ENCODE measurements around the gene PCDHGA1. TPM values are rescaled to one million over a fixed set of nuclear protein-coding genes. Genes with fewer than 3 reads are reported as not detected.
A peak's percentile ranks its signal among the peaks of the same experiment; 100 is the strongest.

Gene PCDHGA1
- total RNA-seq, 4 donors from 2014 or later = 0.65 to 0.97 (median 0.71) TPM

DNA sequence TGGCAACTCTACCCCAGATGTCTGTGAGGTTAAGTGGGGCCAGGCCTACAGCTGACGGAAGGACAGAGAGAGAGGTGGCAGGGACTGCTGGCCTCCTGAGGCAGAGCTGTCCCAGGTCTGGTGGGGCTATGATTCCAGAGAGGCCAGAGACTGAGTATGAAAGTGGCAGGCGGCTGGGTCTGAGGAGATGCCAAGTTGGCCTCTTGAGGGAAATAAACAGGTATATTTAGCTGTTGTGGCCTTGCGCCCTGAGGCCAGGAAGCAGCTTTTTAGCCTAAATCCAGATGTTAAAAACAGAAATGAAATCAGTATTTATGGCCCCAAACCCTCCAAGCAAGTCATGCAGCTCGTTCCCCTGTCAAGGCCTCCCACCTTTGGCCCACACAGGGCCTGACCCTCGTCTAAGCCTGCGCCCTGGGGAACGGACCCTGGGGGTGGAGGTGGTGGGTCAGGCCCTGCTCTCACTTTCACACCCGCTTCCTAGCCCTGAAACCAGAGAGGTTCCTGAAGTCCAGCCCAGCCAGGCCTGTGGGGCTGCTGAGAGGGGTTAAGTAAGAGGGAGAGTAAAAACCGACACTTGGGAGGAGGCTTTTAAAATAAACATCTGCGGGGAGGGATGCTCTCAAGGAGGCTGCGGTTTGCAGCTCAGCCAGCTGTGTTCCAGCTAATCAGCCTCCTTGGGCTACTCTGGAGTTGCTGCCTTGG lies 177.2 kb downstream of the PCDHGA1 start:
- peak overlapping the region in 1 of 4 donors; percentile 5 for H3K4me3 ChIP-seq
- in situ Hi-C loops (cut with MboI; ENCODE audit: low sequenced_read_pairs in 4 of 4) (no loop called here), intact Hi-C loops (cut with DNase I; ENCODE audit: low total_unique reads) (loop anchor here (2.0 kb wide), 2 partner anchors 17 to 31 kb away; no protein-coding TSS in a partner anchor)
- H3K4me1 ChIP-seq = peaks cover 37 to 50% of the 10 kb centered on the region in 2 donors
- H3K27ac ChIP-seq = peak overlapping the region; percentile 84 to 88 (median 86)
- peak; percentile 50 to 52 for ATAC-seq
- peak; percentile 53 to 72 for DNase-seq
- TF ChIP-seq, protein P1, sequence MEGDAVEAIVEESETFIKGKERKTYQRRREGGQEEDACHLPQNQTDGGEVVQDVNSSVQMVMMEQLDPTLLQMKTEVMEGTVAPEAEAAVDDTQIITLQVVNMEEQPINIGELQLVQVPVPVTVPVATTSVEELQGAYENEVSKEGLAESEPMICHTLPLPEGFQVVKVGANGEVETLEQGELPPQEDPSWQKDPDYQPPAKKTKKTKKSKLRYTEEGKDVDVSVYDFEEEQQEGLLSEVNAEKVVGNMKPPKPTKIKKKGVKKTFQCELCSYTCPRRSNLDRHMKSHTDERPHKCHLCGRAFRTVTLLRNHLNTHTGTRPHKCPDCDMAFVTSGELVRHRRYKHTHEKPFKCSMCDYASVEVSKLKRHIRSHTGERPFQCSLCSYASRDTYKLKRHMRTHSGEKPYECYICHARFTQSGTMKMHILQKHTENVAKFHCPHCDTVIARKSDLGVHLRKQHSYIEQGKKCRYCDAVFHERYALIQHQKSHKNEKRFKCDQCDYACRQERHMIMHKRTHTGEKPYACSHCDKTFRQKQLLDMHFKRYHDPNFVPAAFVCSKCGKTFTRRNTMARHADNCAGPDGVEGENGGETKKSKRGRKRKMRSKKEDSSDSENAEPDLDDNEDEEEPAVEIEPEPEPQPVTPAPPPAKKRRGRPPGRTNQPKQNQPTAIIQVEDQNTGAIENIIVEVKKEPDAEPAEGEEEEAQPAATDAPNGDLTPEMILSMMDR (IDR thresholded peaks at IDR 0.05 in 4 of 5, conservative IDR thresholded peaks at IDR 0.05 in 1 of 5) = no peak
- TF ChIP-seq POLR2A (IDR thresholded peaks at IDR 0.05) = peak in 1 of 2 donors; percentile 8
- H3K36me3 ChIP-seq = peaks cover 0 to 11% of the 10 kb centered on the region in 2 donors
- H3K9me3 ChIP-seq = no peaks in the 10 kb centered on the region
- H3K27me3 ChIP-seq = no peaks in the 10 kb centered on the region

DNA sequence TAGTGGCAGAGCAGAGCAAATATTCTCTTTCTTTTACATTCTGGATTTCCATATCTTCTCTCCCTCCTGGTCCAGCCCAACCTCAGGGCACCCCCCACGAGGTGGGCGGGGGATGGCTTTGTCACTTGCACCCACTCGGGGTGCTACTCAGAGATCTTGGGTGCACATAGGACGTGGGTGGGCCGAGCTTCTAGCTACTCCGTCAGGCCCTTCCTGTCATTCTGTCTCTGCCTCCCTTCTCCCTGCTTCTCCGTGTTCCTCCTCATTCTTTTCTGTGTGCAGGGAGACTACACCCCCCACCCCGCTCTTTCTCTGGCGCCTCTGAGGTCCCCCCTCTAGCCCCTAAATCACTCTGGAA lies 178.1 kb downstream of the PCDHGA1 start:
- H3K4me3 ChIP-seq = peak overlapping the region; percentile 31 to 36 (median 32)
- no peak for ATAC-seq

DNA sequence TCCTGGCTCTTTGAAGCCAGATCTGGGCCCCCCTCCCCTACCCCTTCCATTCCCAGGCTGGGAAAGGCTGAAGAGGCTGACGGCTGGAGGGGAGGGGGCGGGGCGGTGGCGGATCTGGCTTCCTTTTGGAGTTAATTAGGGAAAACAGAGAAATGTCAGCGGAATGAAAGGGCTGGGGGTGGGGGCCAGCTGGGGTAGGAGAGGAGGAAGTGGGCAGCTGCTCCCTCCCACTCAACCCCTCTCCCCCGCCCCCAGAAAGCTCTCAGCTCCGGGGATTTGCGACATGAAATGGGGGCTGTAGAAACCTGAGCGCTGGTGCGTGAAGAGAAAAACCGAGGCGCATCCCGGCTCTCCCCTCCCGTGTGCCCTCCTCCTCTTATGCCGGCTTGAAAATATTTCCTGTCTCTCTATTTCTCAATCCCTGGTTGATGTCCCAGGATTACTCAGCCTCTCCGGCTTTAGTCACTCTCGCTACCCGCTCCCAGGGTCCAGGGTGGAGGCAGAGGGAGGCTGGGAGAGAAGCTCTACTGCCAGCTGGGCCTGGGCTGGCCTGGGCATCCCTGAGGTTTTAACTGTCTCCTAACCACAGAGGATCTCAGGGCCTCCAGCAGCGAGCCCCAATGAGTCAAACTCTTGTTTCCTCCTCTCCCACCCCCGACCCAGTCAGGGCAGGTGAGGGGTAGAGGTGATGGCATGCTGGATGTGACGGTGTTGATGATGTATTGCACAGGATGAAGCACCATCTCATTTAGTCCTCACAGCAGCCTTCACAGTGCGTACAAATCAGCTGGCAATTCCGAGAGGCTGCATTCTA lies 178.7 kb downstream of the PCDHGA1 start:
- in situ Hi-C loops (cut with MboI; ENCODE audit: low sequenced_read_pairs in 4 of 4) (no loop called here), intact Hi-C loops (cut with DNase I; ENCODE audit: low total_unique reads) (loop anchor here (2.0 kb wide), 1 partner anchor 16 kb away; no protein-coding TSS in a partner anchor)
- Histone ChIP-seq H3K4me3 (peak overlapping the region; percentile 31 to 36 (median 32)), H3K36me3 (peaks cover 0 to 11% of the 10 kb centered on the region in 2 donors), H3K27me3 (no peaks in the 10 kb centered on the region), H3K9me3 (no peaks in the 10 kb centered on the region), H3K27ac (peak overlapping the region; percentile 84 to 88 (median 86)), H3K4me1 (peaks cover 52 to 58% of the 10 kb centered on the region in 2 donors)
- peak; percentile 48 to 76 for DNase-seq
- TF ChIP-seq, protein P1 (IDR thresholded peaks at IDR 0.05 in 4 of 5, conservative IDR thresholded peaks at IDR 0.05 in 1 of 5) = no peak
- TF ChIP-seq POLR2A (IDR thresholded peaks at IDR 0.05) = peak; percentile 36 to 47
- peak; percentile 43 to 60 for ATAC-seq

More for the DNA sequence above, 178.1 kb downstream of the PCDHGA1 start:
- H3K4me1 ChIP-seq = peaks cover 46 to 58% of the 10 kb centered on the region in 2 donors
- no peak for TF ChIP-seq POLR2A (IDR thresholded peaks at IDR 0.05)
- TF ChIP-seq, protein P1 (IDR thresholded peaks at IDR 0.05 in 4 of 5, conservative IDR thresholded peaks at IDR 0.05 in 1 of 5) = no peak
- no peaks in the 10 kb centered on the region for H3K9me3 ChIP-seq
- intact Hi-C loops (cut with DNase I; ENCODE audit: low total_unique reads) = loop anchor here (2.0 kb wide), 1 partner anchor 16 kb away; no protein-coding TSS in a partner anchor
- no peak for DNase-seq
- H3K36me3 ChIP-seq = peaks cover 0 to 11% of the 10 kb centered on the region in 2 donors
- no peaks in the 10 kb centered on the region for H3K27me3 ChIP-seq
- in situ Hi-C loops (cut with MboI; ENCODE audit: low sequenced_read_pairs in 4 of 4) = no loop called here
- H3K27ac ChIP-seq = peak overlapping the region; percentile 84 to 88 (median 86)

DNA sequence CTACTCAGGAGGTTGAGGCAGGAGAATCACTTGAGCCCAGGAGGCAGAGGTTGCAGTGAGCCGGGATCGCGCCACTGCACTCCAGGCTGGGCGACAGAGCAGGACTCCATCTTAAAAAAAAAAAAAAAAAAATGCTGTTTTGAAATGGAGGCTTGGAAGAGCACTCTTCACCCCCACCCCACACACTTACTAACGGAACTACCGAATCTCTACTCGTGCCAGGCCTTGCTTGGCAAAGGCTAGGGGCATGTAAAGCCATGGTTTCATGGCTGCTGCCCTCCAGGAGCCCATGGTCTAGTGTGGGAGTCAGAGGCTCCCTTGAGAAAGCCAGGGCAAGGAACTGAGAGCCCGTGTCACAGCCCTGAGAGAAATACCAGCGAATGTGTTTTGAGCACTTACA lies 179.8 kb downstream of the PCDHGA1 start:
- Histone ChIP-seq H3K27me3 (no peaks in the 10 kb centered on the region), H3K9me3 (no peaks in the 10 kb centered on the region), H3K36me3 (peaks cover 0 to 11% of the 10 kb centered on the region in 2 donors), H3K4me3 (no peak overlapping the region), H3K4me1 (peaks cover 63 to 67% of the 10 kb centered on the region in 2 donors), H3K27ac (peak overlapping the region; percentile 84 to 88 (median 86))
- ATAC-seq (no peak), DNase-seq (peak in 1 of 2 donors; percentile 12)
- TF ChIP-seq POLR2A (IDR thresholded peaks at IDR 0.05) = no peak
- TF ChIP-seq, protein P1 (IDR thresholded peaks at IDR 0.05 in 4 of 5, conservative IDR thresholded peaks at IDR 0.05 in 1 of 5) = no peak
- intact Hi-C loops (cut with DNase I; ENCODE audit: low total_unique reads) (no loop called here), in situ Hi-C loops (cut with MboI; ENCODE audit: low sequenced_read_pairs in 4 of 4) (no loop called here)
